AG04449 (cell line): ENCODE measurements around the gene DLG1.

Experiments used
- CTCF ChIA-PET: fragments of 350-600 bp; formaldehyde crosslinking; extraction: SDS; loops from one replicate; lab custom pipeline; 2021; ENCODE audit warnings: antibody characterized with exemption; lab: Yijun Ruan, JAX
- POLR2A ChIA-PET: fragments of 400-600, 350-600 bp; formaldehyde crosslinking; extraction: SDS; loops from one replicate; lab custom pipeline; 2020; ENCODE audit warnings: antibody characterized with exemption, inconsistent platforms; lab: Yijun Ruan, JAX
- DNase-seq: peaks from one replicate; pipeline ENCODE4 v3.0.0-alpha.2; 2010; ENCODE audit warnings: low read depth, low spot score
- H3K4me3 ChIP-seq: 2 replicates; pipeline ENCODE4 v1.5.1; 2011; ENCODE audit warnings: low read depth, mild to moderate bottlenecking, control low read depth, low read length
- TF ChIP-seq, protein P1 (sequence below): IDR thresholded peaks from one replicate; pipeline ENCODE4 v1.5.1; 2011; ENCODE audit warnings: mild to moderate bottlenecking, moderate library complexity, low read length, control low read depth, inconsistent platforms; ENCODE audit not compliant: insufficient read depth; ENCODE audit errors: missing control alignments

DLG1 gene

GRCh38 chr3:197012540-197012883, 285.9 kb downstream of the DLG1 start:
- DNase-seq = no peak
- TF ChIP-seq, protein P1, sequence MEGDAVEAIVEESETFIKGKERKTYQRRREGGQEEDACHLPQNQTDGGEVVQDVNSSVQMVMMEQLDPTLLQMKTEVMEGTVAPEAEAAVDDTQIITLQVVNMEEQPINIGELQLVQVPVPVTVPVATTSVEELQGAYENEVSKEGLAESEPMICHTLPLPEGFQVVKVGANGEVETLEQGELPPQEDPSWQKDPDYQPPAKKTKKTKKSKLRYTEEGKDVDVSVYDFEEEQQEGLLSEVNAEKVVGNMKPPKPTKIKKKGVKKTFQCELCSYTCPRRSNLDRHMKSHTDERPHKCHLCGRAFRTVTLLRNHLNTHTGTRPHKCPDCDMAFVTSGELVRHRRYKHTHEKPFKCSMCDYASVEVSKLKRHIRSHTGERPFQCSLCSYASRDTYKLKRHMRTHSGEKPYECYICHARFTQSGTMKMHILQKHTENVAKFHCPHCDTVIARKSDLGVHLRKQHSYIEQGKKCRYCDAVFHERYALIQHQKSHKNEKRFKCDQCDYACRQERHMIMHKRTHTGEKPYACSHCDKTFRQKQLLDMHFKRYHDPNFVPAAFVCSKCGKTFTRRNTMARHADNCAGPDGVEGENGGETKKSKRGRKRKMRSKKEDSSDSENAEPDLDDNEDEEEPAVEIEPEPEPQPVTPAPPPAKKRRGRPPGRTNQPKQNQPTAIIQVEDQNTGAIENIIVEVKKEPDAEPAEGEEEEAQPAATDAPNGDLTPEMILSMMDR = no peak
- CTCF ChIA-PET = interaction anchor here (1.6 to 1.7 kb wide), 2 partner anchors 9 to 17 kb away, joined by 6 to 9 read pairs; partner anchors contain the start of gene MELTF
- no peak overlapping the region for H3K4me3 ChIP-seq
- POLR2A ChIA-PET = no interaction called here

- ChIA-PET POLR2A (no interaction called here), CTCF (interaction anchor here (1.6 kb wide), 1 partner anchor 18 kb away, joined by 9 read pairs; the partner anchor contains the start of gene MELTF)
- H3K4me3 ChIP-seq = no peak overlapping the region
- TF ChIP-seq, protein P1 = no peak
- no peak for DNase-seq
Measured at GRCh38 chr3:197011780-197012539, 286.5 kb downstream of the DLG1 start.

DNA sequence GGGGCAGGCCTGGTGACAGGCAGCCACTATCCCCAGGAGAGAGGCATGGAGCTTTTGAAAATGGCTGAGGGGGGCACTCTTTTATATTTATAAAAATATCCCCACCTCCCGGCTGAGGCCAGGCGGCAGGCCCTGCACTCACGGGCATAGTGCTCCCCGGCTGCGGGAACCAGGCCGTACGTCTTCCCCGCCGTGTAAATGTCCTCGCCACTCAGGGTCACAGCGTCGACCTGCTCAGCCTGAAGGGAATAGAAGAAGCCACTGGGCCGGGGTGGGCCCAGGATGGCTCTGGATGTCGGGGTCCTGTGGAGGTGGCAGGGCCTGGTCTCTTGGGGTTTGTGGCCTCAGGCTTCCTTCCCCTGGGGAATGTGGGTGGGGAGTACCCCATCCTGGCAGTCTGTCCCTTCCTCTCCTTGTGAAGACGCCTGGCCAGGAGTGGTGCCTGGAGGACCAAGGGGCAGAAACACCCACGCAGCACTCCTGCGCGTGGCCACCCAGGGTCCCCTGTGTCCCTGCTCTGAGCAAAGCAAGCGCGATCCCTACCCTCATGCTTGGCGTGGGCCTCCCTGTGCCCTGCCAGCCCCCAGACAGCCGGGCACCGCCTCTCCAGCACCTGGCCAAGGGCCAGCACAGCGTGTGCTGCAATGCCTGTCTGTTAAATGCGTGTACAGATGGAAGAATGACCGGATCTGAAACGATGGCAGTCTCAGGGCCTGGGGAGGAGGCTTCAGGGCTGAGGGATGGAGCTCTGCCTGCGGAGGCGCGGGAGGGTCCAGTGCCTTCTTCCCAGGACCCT, 287.7 kb downstream of the DLG1 start:
- TF ChIP-seq, protein P1 = no peak
- POLR2A ChIA-PET = no interaction called here
- DNase-seq = no peak
- H3K4me3 ChIP-seq = no peak overlapping the region
- CTCF ChIA-PET = interaction anchor here (2.7 kb wide), 1 partner anchor 19 kb away, joined by 15 read pairs; the partner anchor contains the start of gene MELTF

GRCh38 chr3:197009532-197010019, 288.8 kb downstream of the DLG1 start:
- H3K4me3 ChIP-seq = no peak overlapping the region
- DNase-seq = no peak
- TF ChIP-seq, protein P1 = no peak
- POLR2A ChIA-PET = no interaction called here
- CTCF ChIA-PET = interaction anchor here (0.6 to 2.7 kb wide), 2 partner anchors 20 to 39 kb away, joined by 3 to 15 read pairs; partner anchors contain the start of gene MELTF

GRCh38 chr3:197008436-197009209, 289.8 kb downstream of the DLG1 start:
- POLR2A ChIA-PET = no interaction called here
- CTCF ChIA-PET = interaction anchor here (0.6 to 7.1 kb wide), 3 partner anchors 20 to 38 kb away, joined by 3 to 80 read pairs (median 15); partner anchors contain the start of gene MELTF
- TF ChIP-seq, protein P1 = no peak
- no peak for DNase-seq
- no peak overlapping the region for H3K4me3 ChIP-seq
